RWPE2 (cell line): ENCODE measurements around the gene SLC8A2.
"Not testable (repeated sequence)": the region's sequence is repeated elsewhere in the genome, so short reads cannot be mapped to it uniquely, and the experiment has no call there.

Source experiments
- ATAC-seq: fragments of 200-7000 bp; cut with Tn5 transposase; 3 replicates; pipeline ENCODE4 v1.9.1; 2021; ENCODE audit warnings: low read depth
- DNase-seq: peaks from one replicate; pipeline ENCODE4 v3.0.0-alpha.2; 2020; ENCODE audit warnings: low spot score
- H3K27ac ChIP-seq: fragments of 450-650 bp; 2 replicates; pipeline ENCODE4 v1.5.1; 2017; ENCODE audit warnings: mild to moderate bottlenecking; ENCODE audit not compliant: poor library complexity, severe bottlenecking
- H3K27me3 ChIP-seq: fragments of 250-450 bp; sonication (Bioruptor Pico); 2 replicates; pipeline ENCODE4 v1.5.1; 2021; ENCODE audit warnings: mild to moderate bottlenecking, moderate library complexity; ENCODE audit not compliant: insufficient read depth, poor library complexity, severe bottlenecking
- H3K36me3 ChIP-seq: fragments of 250-450 bp; sonication (Bioruptor Pico); 2 replicates; pipeline ENCODE4 v1.5.1; 2020; ENCODE audit warnings: low read depth, mild to moderate bottlenecking, moderate library complexity
- H3K4me1 ChIP-seq: fragments of 250-450 bp; sonication (Bioruptor Pico); 2 replicates; pipeline ENCODE4 v1.5.1; 2021; ENCODE audit warnings: mild to moderate bottlenecking, moderate library complexity; ENCODE audit not compliant: insufficient read depth, poor library complexity, severe bottlenecking
- H3K4me3 ChIP-seq: fragments of 250-450 bp; sonication (Bioruptor Pico); 2 replicates; pipeline ENCODE4 v1.5.1; 2021; ENCODE audit warnings: mild to moderate bottlenecking, moderate library complexity; ENCODE audit not compliant: severe bottlenecking
- H3K9me3 ChIP-seq: fragments of 250-450 bp; sonication (Bioruptor Pico); 2 replicates; pipeline ENCODE4 v1.5.1; 2021; ENCODE audit warnings: mild to moderate bottlenecking, moderate library complexity; ENCODE audit not compliant: severe bottlenecking
- TF ChIP-seq, protein P1 (sequence below): fragments of 450-650 bp; IDR thresholded peaks from one replicate; pipeline ENCODE4 v1.5.1; 2017; ENCODE audit warnings: mild to moderate bottlenecking, moderate library complexity; ENCODE audit not compliant: poor library complexity, severe bottlenecking

Gene SLC8A2

GRCh38 chr19:47398707-47399597 lies 72.7 kb downstream of the SLC8A2 start:
- TF ChIP-seq, protein P1, sequence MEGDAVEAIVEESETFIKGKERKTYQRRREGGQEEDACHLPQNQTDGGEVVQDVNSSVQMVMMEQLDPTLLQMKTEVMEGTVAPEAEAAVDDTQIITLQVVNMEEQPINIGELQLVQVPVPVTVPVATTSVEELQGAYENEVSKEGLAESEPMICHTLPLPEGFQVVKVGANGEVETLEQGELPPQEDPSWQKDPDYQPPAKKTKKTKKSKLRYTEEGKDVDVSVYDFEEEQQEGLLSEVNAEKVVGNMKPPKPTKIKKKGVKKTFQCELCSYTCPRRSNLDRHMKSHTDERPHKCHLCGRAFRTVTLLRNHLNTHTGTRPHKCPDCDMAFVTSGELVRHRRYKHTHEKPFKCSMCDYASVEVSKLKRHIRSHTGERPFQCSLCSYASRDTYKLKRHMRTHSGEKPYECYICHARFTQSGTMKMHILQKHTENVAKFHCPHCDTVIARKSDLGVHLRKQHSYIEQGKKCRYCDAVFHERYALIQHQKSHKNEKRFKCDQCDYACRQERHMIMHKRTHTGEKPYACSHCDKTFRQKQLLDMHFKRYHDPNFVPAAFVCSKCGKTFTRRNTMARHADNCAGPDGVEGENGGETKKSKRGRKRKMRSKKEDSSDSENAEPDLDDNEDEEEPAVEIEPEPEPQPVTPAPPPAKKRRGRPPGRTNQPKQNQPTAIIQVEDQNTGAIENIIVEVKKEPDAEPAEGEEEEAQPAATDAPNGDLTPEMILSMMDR: no peak
- Histone ChIP-seq H3K4me1 (no peaks in the 10 kb centered on the region), H3K27ac (no peak overlapping the region), H3K27me3 (no peaks in the 10 kb centered on the region), H3K36me3 (no peaks in the 10 kb centered on the region), H3K4me3 (no peak overlapping the region), H3K9me3 (no peaks in the 10 kb centered on the region)
- DNase-seq: no peak
- no peak for ATAC-seq

- Histone ChIP-seq H3K9me3 (no peaks in the 10 kb centered on the region), H3K36me3 (no peaks in the 10 kb centered on the region), H3K4me1 (no peaks in the 10 kb centered on the region), H3K27ac (no peak overlapping the region), H3K27me3 (no peaks in the 10 kb centered on the region), H3K4me3 (no peak overlapping the region)
- ATAC-seq (peak; percentile 76), DNase-seq (no peak)
- TF ChIP-seq, protein P1: peak; percentile 85
These were observed 80.0 kb downstream of the SLC8A2 start for GRCh38 chr19:47391510-47392223.

DNA sequence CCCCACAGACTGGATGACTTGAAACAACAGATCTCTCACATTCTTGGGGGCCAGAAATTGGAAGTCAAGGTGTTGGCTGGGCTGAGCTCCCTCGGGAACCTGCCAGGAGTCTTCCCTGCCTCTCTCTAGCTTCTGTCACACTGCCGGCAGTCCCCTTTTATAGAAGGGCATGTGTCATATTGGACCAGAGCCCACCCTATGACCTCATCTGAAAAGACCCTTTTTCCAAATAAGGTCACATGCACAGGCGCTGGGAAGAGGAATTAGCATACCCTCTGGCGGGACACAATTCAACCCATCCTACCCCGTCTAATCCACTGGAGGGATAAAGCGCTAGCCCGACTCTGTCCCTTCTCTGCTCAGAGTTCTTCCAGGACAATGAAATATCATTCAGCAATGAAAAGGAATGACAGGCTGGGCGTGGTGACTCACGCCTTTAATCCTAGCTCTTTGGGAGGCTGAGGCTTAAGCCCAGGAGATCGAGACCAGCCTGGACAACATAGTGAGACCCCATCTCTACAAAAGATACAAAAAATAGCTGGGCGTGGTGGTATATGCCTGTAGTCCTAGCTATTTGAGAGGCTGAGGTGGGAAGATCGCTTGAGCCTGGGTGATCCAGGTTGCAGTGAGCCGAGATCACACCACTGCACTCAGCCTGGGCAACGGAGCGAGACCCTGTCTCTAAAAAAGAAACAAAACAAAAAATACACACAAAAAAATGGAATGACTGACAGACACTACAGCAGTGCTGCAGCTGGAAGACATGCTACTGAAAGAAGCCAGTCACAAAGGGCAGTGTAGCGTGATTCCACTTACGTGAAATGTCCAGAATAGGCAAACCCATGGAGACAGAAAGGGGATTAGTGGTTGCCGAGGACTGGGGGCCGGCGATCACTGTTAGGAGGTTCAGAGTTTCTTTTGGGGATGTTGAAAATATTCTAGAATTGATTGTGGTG lies 80.9 kb downstream of the SLC8A2 start:
- TF ChIP-seq, protein P1: no peak
- ATAC-seq (no peak), DNase-seq (no peak)
- Histone ChIP-seq H3K27me3 (no peaks in the 10 kb centered on the region), H3K4me1 (no peaks in the 10 kb centered on the region), H3K36me3 (no peaks in the 10 kb centered on the region), H3K27ac (no peak overlapping the region), H3K9me3 (no peaks in the 10 kb centered on the region), H3K4me3 (no peak overlapping the region)

DNA sequence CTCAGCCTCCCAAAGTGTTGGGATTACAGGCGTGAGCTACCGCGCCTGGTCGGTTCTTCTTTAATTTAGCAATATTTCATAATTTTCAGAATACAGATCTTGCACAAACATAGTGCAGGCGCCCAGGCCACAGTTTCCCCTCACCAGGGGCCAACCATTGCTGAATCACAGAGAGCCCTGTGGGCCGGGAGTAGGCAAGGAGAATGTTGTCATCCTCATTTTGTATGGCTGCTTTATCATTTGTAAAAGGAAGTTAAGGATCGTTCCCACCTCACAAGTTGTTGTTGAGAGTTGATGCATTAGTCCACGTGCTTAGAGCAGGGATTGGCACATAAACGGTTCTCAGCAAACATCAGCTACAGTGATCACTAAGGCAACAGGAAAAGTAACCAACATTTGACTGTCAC lies 82.5 kb downstream of the SLC8A2 start:
- no peaks in the 10 kb centered on the region for H3K27me3 ChIP-seq
- no peaks in the 10 kb centered on the region for H3K4me1 ChIP-seq
- DNase-seq (no peak), ATAC-seq (no peak)
- no peak overlapping the region for H3K27ac ChIP-seq
- H3K36me3 ChIP-seq: no peaks in the 10 kb centered on the region
- no peak overlapping the region for H3K4me3 ChIP-seq
- TF ChIP-seq, protein P1: no peak
- H3K9me3 ChIP-seq: no peaks in the 10 kb centered on the region

- H3K36me3 ChIP-seq, H3K9me3 ChIP-seq, H3K4me3 ChIP-seq, DNase-seq, H3K4me1 ChIP-seq, ATAC-seq, H3K27me3 ChIP-seq, H3K27ac ChIP-seq: not testable (repeated sequence)
These were observed 83.0 kb downstream of the SLC8A2 start for GRCh38 chr19:47388721-47389120.

- not testable (repeated sequence) for H3K27me3 ChIP-seq, H3K4me1 ChIP-seq, DNase-seq, ATAC-seq, H3K36me3 ChIP-seq, H3K27ac ChIP-seq, H3K4me3 ChIP-seq, H3K9me3 ChIP-seq
These were observed 84.1 kb downstream of the SLC8A2 start for GRCh38 chr19:47387623-47388022.

GRCh38 chr19:47386582-47386981 lies 85.1 kb downstream of the SLC8A2 start:
- ATAC-seq, H3K4me3 ChIP-seq, H3K27ac ChIP-seq, DNase-seq, H3K27me3 ChIP-seq, H3K36me3 ChIP-seq, H3K9me3 ChIP-seq, H3K4me1 ChIP-seq: not testable (repeated sequence)
